Gastrocnemius medialis (tissue), 4 donors: ENCODE data around the gene GP5. TPM values are rescaled to one million over a fixed set of nuclear protein-coding genes. Genes with fewer than 3 reads are reported as not detected.

ENCODE experiments used
- ATAC-seq, 2 donors: fragments of 150-250 bp; one replicate each; pipeline ENCODE4 v1.9.1; 2016
- DNase-seq, 2 donors: peaks; one replicate each; pipeline ENCODE4 v3.0.0-alpha.2; 2019
- H3K27ac ChIP-seq, 4 donors: fragments of 200-600 bp; sonication (generic); 1 replicate in 1 of 4; 2 replicates in 3 of 4; pipeline ENCODE4 v1.5.1; 2016 to 2018; ENCODE audit warnings: mild to moderate bottlenecking in 2 of 4, moderate library complexity in 1 of 4
- H3K27me3 ChIP-seq, 3 donors: fragments of 200-600 bp; sonication (generic) in 2 of 3; 1 replicate in 1 of 3; 2 replicates in 2 of 3; pipeline versions ENCODE4 v1.5.1 to v1.6.0; 2016 to 2019; ENCODE audit warnings: mild to moderate bottlenecking in 1 of 3, moderate library complexity in 1 of 3
- H3K36me3 ChIP-seq, 2 donors: fragments of 200-600 bp; sonication (generic) in 1 of 2; one replicate each; pipeline ENCODE4 v1.5.1; 2017 to 2018
- H3K4me1 ChIP-seq, 2 donors: fragments of 200-600 bp; sonication (generic) in 1 of 2; one replicate each; pipeline ENCODE4 v1.5.1; 2016 to 2017; ENCODE audit warnings: mild to moderate bottlenecking in 2 of 2
- H3K4me3 ChIP-seq, 4 donors: fragments of 200-600 bp; sonication (generic) in 3 of 4; 1 replicate in 1 of 4; 2 replicates in 3 of 4; pipeline ENCODE4 v1.5.1; 2016 to 2019; ENCODE audit warnings: mild to moderate bottlenecking in 2 of 4
- H3K9me3 ChIP-seq, 3 donors: fragments of 200-600 bp; sonication (generic) in 2 of 3; 1 replicate in 1 of 3; 2 replicates in 2 of 3; pipeline ENCODE4 v1.5.1; 2016 to 2019
- POLR2A ChIP-seq, 2 donors: fragments of 450-650 bp; IDR thresholded peaks; one replicate each; pipeline ENCODE4 v1.6.1; 2017; ENCODE audit warnings: antibody characterized with exemption in 2 of 2, mild to moderate bottlenecking in 2 of 2, moderate library complexity in 2 of 2
- in situ Hi-C, 4 donors: fragments of 200-750 bp; cut with MboI; loops; one replicate each; pipeline versions ENCODE4 v1.15.0 to v1.8.0; 2017; ENCODE audit warnings: low sequenced_read_pairs in 4 of 4
- intact Hi-C: fragments of 100-400 bp; cut with DNase I; formaldehyde crosslinking; loops from one replicate; pipeline ENCODE4 v1.15.1; 2023; ENCODE audit warnings: low total_unique reads
- total RNA-seq, 4 donors: library from RNA; depleted of rRNA; stranded (reverse); fragments of >200 nt; gene quantifications; one replicate each; pipeline versions ENCODE4 v1.1.0 to v1.2.3, GENCODE V29; 2016
- TF ChIP-seq, protein P1 (sequence below), 5 experiments: fragments of 450-650 bp in 3 of 5; fragments of 200-600 bp in 2 of 5; sonication (generic) in 2 of 5; IDR thresholded peaks in 4 of 5; conservative IDR thresholded peaks in 1 of 5; 1 replicate in 4 of 5; 2 replicates in 1 of 5; pipeline ENCODE4 v1.5.1; 2016 to 2019; ENCODE audit warnings: antibody characterized with exemption in 5 of 5, mild to moderate bottlenecking in 3 of 5, moderate library complexity in 3 of 5

The GP5 gene
- total RNA-seq, 4 donors from 2014 or later, result 0.10 TPM; not detected in 3

- intact Hi-C loops, result no loop called here
- H3K4me3 ChIP-seq, result no peak overlapping the region
- H3K27ac ChIP-seq, result no peak overlapping the region
- in situ Hi-C loops, result no loop called here
- H3K27me3 ChIP-seq, result no peaks in the 10 kb centered on the region
- DNase-seq (no peak), ATAC-seq (no peak)
- H3K9me3 ChIP-seq, result no peaks in the 10 kb centered on the region
- H3K4me1 ChIP-seq, result no peaks in the 10 kb centered on the region
- no peak for TF ChIP-seq POLR2A (IDR thresholded peaks at IDR 0.05)
- TF ChIP-seq, protein P1, sequence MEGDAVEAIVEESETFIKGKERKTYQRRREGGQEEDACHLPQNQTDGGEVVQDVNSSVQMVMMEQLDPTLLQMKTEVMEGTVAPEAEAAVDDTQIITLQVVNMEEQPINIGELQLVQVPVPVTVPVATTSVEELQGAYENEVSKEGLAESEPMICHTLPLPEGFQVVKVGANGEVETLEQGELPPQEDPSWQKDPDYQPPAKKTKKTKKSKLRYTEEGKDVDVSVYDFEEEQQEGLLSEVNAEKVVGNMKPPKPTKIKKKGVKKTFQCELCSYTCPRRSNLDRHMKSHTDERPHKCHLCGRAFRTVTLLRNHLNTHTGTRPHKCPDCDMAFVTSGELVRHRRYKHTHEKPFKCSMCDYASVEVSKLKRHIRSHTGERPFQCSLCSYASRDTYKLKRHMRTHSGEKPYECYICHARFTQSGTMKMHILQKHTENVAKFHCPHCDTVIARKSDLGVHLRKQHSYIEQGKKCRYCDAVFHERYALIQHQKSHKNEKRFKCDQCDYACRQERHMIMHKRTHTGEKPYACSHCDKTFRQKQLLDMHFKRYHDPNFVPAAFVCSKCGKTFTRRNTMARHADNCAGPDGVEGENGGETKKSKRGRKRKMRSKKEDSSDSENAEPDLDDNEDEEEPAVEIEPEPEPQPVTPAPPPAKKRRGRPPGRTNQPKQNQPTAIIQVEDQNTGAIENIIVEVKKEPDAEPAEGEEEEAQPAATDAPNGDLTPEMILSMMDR (IDR thresholded peaks at IDR 0.05 in 4 of 5, conservative IDR thresholded peaks at IDR 0.05 in 1 of 5), result no peak
- no peaks in the 10 kb centered on the region for H3K36me3 ChIP-seq
Observed at GRCh38 chr3:194351952-194352536, 47.0 kb downstream of the GP5 start.

GRCh38 chr3:194351080-194351672, 47.9 kb downstream of the GP5 start, which contains the start of gene CPN2:
CPN2 (minus strand) TSS chr3:194351328; CDS start chr3:194342702, 8,626 bp downstream.
- H3K27me3 ChIP-seq, result no peaks in the 10 kb centered on the region
- in situ Hi-C loops, result no loop called here
- no peaks in the 10 kb centered on the region for H3K36me3 ChIP-seq
- no peak within 1 kb of the TSS for H3K4me3 ChIP-seq
- H3K4me1 ChIP-seq, result no peaks in the 10 kb centered on the region
- TF ChIP-seq POLR2A (IDR thresholded peaks at IDR 0.05), result no peak
- TF ChIP-seq, protein P1 (IDR thresholded peaks at IDR 0.05 in 4 of 5, conservative IDR thresholded peaks at IDR 0.05 in 1 of 5), result no peak
- DNase-seq (no peak), ATAC-seq (no peak)
- H3K9me3 ChIP-seq, result no peaks in the 10 kb centered on the region
- intact Hi-C loops, result no loop called here
- H3K27ac ChIP-seq, result no peak within 1 kb of the TSS

DNA sequence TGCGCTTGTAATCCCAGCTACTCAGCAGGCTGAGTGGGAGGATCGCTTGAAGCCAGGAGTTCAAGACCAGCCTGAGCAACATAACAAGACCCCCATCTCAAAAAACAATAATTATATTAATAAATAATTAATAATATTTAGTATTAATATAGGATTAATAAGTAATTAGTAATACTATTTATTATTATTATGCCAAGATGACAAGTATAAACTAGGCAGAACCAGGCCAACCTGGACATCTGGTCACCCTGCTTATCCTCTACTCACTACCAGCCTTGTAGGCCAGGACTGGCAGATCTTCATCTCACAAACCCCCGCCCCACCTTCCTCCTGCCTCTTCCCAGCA, 48.4 kb downstream of the GP5 start:
- DNase-seq, result no peak
- intact Hi-C loops, result no loop called here
- TF ChIP-seq, protein P1 (IDR thresholded peaks at IDR 0.05 in 4 of 5, conservative IDR thresholded peaks at IDR 0.05 in 1 of 5), result no peak
- no peak for TF ChIP-seq POLR2A (IDR thresholded peaks at IDR 0.05)
- in situ Hi-C loops, result no loop called here
- H3K4me1 ChIP-seq, result no peaks in the 10 kb centered on the region
- H3K9me3 ChIP-seq, result no peaks in the 10 kb centered on the region
- no peak for ATAC-seq
- H3K4me3 ChIP-seq, result no peak overlapping the region
- H3K27me3 ChIP-seq, result no peaks in the 10 kb centered on the region
- H3K27ac ChIP-seq, result no peak overlapping the region
- H3K36me3 ChIP-seq, result no peaks in the 10 kb centered on the region

- TF ChIP-seq, protein P1 (IDR thresholded peaks at IDR 0.05 in 4 of 5, conservative IDR thresholded peaks at IDR 0.05 in 1 of 5), result no peak
- no peak for TF ChIP-seq POLR2A (IDR thresholded peaks at IDR 0.05)
- Histone ChIP-seq H3K9me3 (no peaks in the 10 kb centered on the region), H3K27ac (no peak overlapping the region), H3K4me3 (no peak overlapping the region), H3K27me3 (no peaks in the 10 kb centered on the region), H3K36me3 (no peaks in the 10 kb centered on the region), H3K4me1 (no peaks in the 10 kb centered on the region)
- no peak for DNase-seq
- intact Hi-C loops (no loop called here), in situ Hi-C loops (loop anchor here in 2 of 4 donors (25.0 kb wide), 1 partner anchor 239 kb away; no protein-coding TSS in a partner anchor)
- ATAC-seq, result peak; percentile 39 to 67
Observed at GRCh38 chr3:194348354-194348753, 50.7 kb downstream of the GP5 start.
